Smooth muscle cell (in vitro differentiated cells): ENCODE measurements around the gene RFC2. TPM values are rescaled to one million over a fixed set of nuclear protein-coding genes. Genes with fewer than 3 reads are reported as not detected.

Experiments
- DNase-seq: peaks from one replicate; lab custom pipeline; 2025; ENCODE audit not compliant: unreplicated experiment; lab: John Stamatoyannopoulos, UW
- H2AFZ ChIP-seq: fragments of 200-600 bp; sonication (generic); 2 replicates; pipeline ENCODE4 v1.6.0; 2016; ENCODE audit warnings: antibody characterized with exemption, low read depth, mild to moderate bottlenecking
- H3F3A ChIP-seq: fragments of 200-600 bp; sonication (generic); 2 replicates; pipeline ENCODE4 v1.6.0; 2017; ENCODE audit warnings: antibody characterized with exemption, low read depth
- H3K27ac ChIP-seq: fragments of 200-600 bp; sonication (generic); 2 replicates; pipeline ENCODE4 v1.5.1; 2016; ENCODE audit warnings: low read depth, mild to moderate bottlenecking
- H3K27me3 ChIP-seq: fragments of 200-600 bp; sonication (generic); 2 replicates; pipeline ENCODE4 v1.6.1; 2016; ENCODE audit warnings: low read depth, mild to moderate bottlenecking
- H3K36me3 ChIP-seq: fragments of 200-600 bp; sonication (generic); 2 replicates; pipeline ENCODE4 v1.5.1; 2016; ENCODE audit warnings: low read depth
- H3K4me1 ChIP-seq: fragments of 200-600 bp; sonication (generic); 2 replicates; pipeline ENCODE4 v1.5.1; 2016; ENCODE audit warnings: low read depth
- H3K4me2 ChIP-seq: fragments of 200-600 bp; sonication (generic); 2 replicates; pipeline ENCODE4 v1.6.0; 2016; ENCODE audit warnings: mild to moderate bottlenecking
- H3K4me3 ChIP-seq: fragments of 200-600 bp; sonication (generic); 2 replicates; pipeline ENCODE4 v1.5.1; 2016; ENCODE audit warnings: mild to moderate bottlenecking
- H3K79me2 ChIP-seq: fragments of 200-600 bp; sonication (generic); 2 replicates; pipeline ENCODE4 v1.6.0; 2016; ENCODE audit warnings: low read depth, mild to moderate bottlenecking
- H3K9ac ChIP-seq: fragments of 200-600 bp; sonication (generic); 2 replicates; pipeline ENCODE4 v1.6.0; 2016; ENCODE audit warnings: low read depth
- H3K9me3 ChIP-seq: fragments of 200-600 bp; sonication (generic); replicated peaks from 2 replicates; pipeline ENCODE4 v1.5.1; 2016; ENCODE audit warnings: low read depth
- H4K20me1 ChIP-seq: fragments of 200-600 bp; sonication (generic); 2 replicates; pipeline ENCODE4 v1.6.0; 2016; ENCODE audit warnings: low read depth
- CTCF ChIP-seq: fragments of 200-600 bp; sonication (generic); IDR thresholded peaks from 2 replicates; pipeline ENCODE4 v1.5.1; 2017; ENCODE audit warnings: borderline replicate concordance, mild to moderate bottlenecking, antibody characterized with exemption; ENCODE audit not compliant: insufficient read depth, poor library complexity, severe bottlenecking
- WGBS: methylation state at CpG from one replicate; pipeline ENCODE4 v1.1.7; 2016; ENCODE audit warnings: low lambda C conversion rate; 5-methylcytosine and 5-hydroxymethylcytosine counted together
- polyA plus RNA-seq: library from polyadenylated mRNA; unstranded; fragments of >200 nt; fragmentation: Nextera tagmentation; extraction: Ambion mirVana; gene quantifications from 2 replicates; pipeline ENCODE4 v1.2.1, GENCODE V29; 2016
- total RNA-seq: library from RNA; depleted of rRNA; stranded (reverse); fragments of >200 nt; gene quantifications from 2 replicates; pipeline ENCODE4 v1.2.3, GENCODE V29; 2014

Gene RFC2
- total and polyA plus RNA-seq, 2 experiments from 2014 or later = 28.9 to 29.4 TPM

- Histone ChIP-seq H3K4me1 (no peaks in the 10 kb centered on the region), H3K9ac (no peak overlapping the region), H2AFZ (no peak overlapping the region), H3K79me2 (peaks cover 83% of the 10 kb centered on the region), H3K4me3 (no peak overlapping the region), H3K27ac (no peak overlapping the region), H3K36me3 (no peaks in the 10 kb centered on the region), H3K9me3 (no peaks in the 10 kb centered on the region), H3F3A (no peaks in the 10 kb centered on the region), H3K27me3 (no peaks in the 10 kb centered on the region), H4K20me1 (peaks cover 100% of the 10 kb centered on the region), H3K4me2 (no peak overlapping the region)
- DNase-seq = no peak
- 97% methylated on average over 8 of the region's 8 CpGs for WGBS
- no peak for TF ChIP-seq CTCF
Observed at GRCh38 chr7:74299401-74299800, 45.2 kb upstream of the RFC2 start.

GRCh38 chr7:74297516-74298233 is 43.5 kb upstream of the RFC2 start:
- H3K4me3 ChIP-seq = no peak overlapping the region
- H3K27ac ChIP-seq = no peak overlapping the region
- TF ChIP-seq CTCF = no peak
- no peaks in the 10 kb centered on the region for H3K36me3 ChIP-seq
- no peak overlapping the region for H3K4me2 ChIP-seq
- no peaks in the 10 kb centered on the region for H3K27me3 ChIP-seq
- DNase-seq = no peak
- no peaks in the 10 kb centered on the region for H3K4me1 ChIP-seq
- H2AFZ ChIP-seq = no peak overlapping the region
- 88% methylated on average over 14 of the region's 15 CpGs for WGBS
- peaks cover 84% of the 10 kb centered on the region for H3K79me2 ChIP-seq
- peaks cover 100% of the 10 kb centered on the region for H4K20me1 ChIP-seq
- H3F3A ChIP-seq = no peaks in the 10 kb centered on the region
- H3K9me3 ChIP-seq = no peaks in the 10 kb centered on the region
- no peak overlapping the region for H3K9ac ChIP-seq

GRCh38 chr7:74294191-74294998 is 40.2 kb upstream of the RFC2 start:
- Histone ChIP-seq H3K9ac (no peak overlapping the region), H4K20me1 (peaks cover 94% of the 10 kb centered on the region), H3F3A (no peaks in the 10 kb centered on the region), H3K36me3 (no peaks in the 10 kb centered on the region), H3K27ac (peak overlapping the region; percentile 1), H2AFZ (no peak overlapping the region), H3K79me2 (peaks cover 91% of the 10 kb centered on the region), H3K4me2 (peak overlapping the region; percentile 35), H3K4me1 (no peaks in the 10 kb centered on the region), H3K4me3 (no peak overlapping the region), H3K27me3 (no peaks in the 10 kb centered on the region), H3K9me3 (no peaks in the 10 kb centered on the region)
- 39% methylated on average over 17 of the region's 17 CpGs for WGBS
- no peak for DNase-seq
- TF ChIP-seq CTCF = no peak
